Breast epithelium (tissue), 4 donors: ENCODE measurements around the gene SLC30A3. TPM values are rescaled to one million over a fixed set of nuclear protein-coding genes. Genes with fewer than 3 reads are reported as not detected.

Source experiments
- DNase-seq, 2 donors: peaks; one replicate each; pipeline ENCODE4 v3.0.0-alpha.2; 2019; ENCODE audit warnings: low spot score in 2 of 2
- H3K27ac ChIP-seq, 2 donors: fragments of 200-600 bp; sonication (generic) in 1 of 2; one replicate each; pipeline ENCODE4 v1.5.1; 2016 to 2019; ENCODE audit warnings: mild to moderate bottlenecking in 1 of 2
- H3K27me3 ChIP-seq, 2 donors: fragments of 200-600 bp; sonication (generic) in 1 of 2; one replicate each; pipeline versions ENCODE4 v1.5.1 to v1.6.0; 2017 to 2019; ENCODE audit warnings: control low read depth in 1 of 2, mild to moderate bottlenecking in 1 of 2
- H3K36me3 ChIP-seq: fragments of 200-600 bp; one replicate; pipeline ENCODE4 v1.5.1; 2019
- H3K4me1 ChIP-seq, 2 donors: fragments of 200-600 bp; sonication (generic); one replicate each; pipeline ENCODE4 v1.5.1; 2016 to 2019; ENCODE audit warnings: control low read depth in 1 of 2
- H3K4me3 ChIP-seq, 3 donors: fragments of 200-600 bp; sonication (generic); 1 replicate in 2 of 3; 2 replicates in 1 of 3; pipeline ENCODE4 v1.5.1; 2016 to 2019; ENCODE audit warnings: mild to moderate bottlenecking in 3 of 3, moderate library complexity in 2 of 3
- H3K9me3 ChIP-seq, 2 donors: fragments of 200-600 bp; sonication (generic) in 1 of 2; one replicate each; pipeline ENCODE4 v1.5.1; 2016 to 2019; ENCODE audit warnings: control low read depth in 1 of 2
- CTCF ChIP-seq, 3 donors: fragments of 450-650 bp; IDR thresholded peaks; one replicate each; pipeline ENCODE4 v1.5.1; 2016 to 2017; ENCODE audit warnings: antibody characterized with exemption in 3 of 3, mild to moderate bottlenecking in 3 of 3, moderate library complexity in 3 of 3
- POLR2A ChIP-seq: fragments of 450-650 bp; IDR thresholded peaks from one replicate; pipeline ENCODE4 v1.6.1; 2016; ENCODE audit warnings: antibody characterized with exemption, mild to moderate bottlenecking, moderate library complexity
- POLR2AphosphoS5 ChIP-seq, 3 donors: sonication (generic); formaldehyde crosslinking; IDR thresholded peaks; one replicate each; pipeline ENCODE4 v1.6.1; 2017; ENCODE audit warnings: antibody characterized with exemption in 3 of 3
- intact Hi-C: fragments of 100-400 bp; cut with DNase I; formaldehyde crosslinking; loops from one replicate; pipeline ENCODE4 v1.15.1; 2023; ENCODE audit warnings: low total_unique reads
- total RNA-seq, 3 donors: library from RNA; depleted of rRNA; stranded (reverse); fragments of >200 nt; gene quantifications; one replicate each; pipeline ENCODE4 v1.1.0, GENCODE V29; 2016

Gene SLC30A3
- total RNA-seq, 3 donors from 2014 or later: 0.33 TPM; not detected in 2

GRCh38 chr2:27264253-27264752 lies 1.5 kb upstream of the SLC30A3 start:
- peak overlapping the region; percentile 15 to 79 (median 59) for H3K4me3 ChIP-seq

GRCh38 chr2:27263287-27264252 lies 723 bp upstream of the SLC30A3 start:
- TF ChIP-seq CTCF (IDR thresholded peaks at IDR 0.05) (no peak), POLR2AphosphoS5 (IDR thresholded peaks at IDR 0.05) (no peak), POLR2A (no peak)
- no peak overlapping the region for H3K27ac ChIP-seq
- no peak for DNase-seq
- H3K4me3 ChIP-seq: peak overlapping the region; percentile 37 to 79 (median 59)
- peaks cover 16 to 23% of the 10 kb centered on the region in 2 donors for H3K4me1 ChIP-seq
- intact Hi-C loops: no loop called here
- H3K9me3 ChIP-seq: no peaks in the 10 kb centered on the region
- no peaks in the 10 kb centered on the region for H3K36me3 ChIP-seq
- H3K27me3 ChIP-seq: peaks cover 11 to 65% of the 10 kb centered on the region in 2 donors

More at GRCh38 chr2:27264253-27264752, 1.5 kb upstream of the SLC30A3 start:
- TF ChIP-seq POLR2A: no peak
- TF ChIP-seq POLR2AphosphoS5 (IDR thresholded peaks at IDR 0.05): no peak
- TF ChIP-seq CTCF (IDR thresholded peaks at IDR 0.05): no peak
- DNase-seq: no peak
- no peak overlapping the region for H3K27ac ChIP-seq
- intact Hi-C loops: no loop called here
- no peaks in the 10 kb centered on the region for H3K9me3 ChIP-seq
- H3K27me3 ChIP-seq: peaks cover 11 to 59% of the 10 kb centered on the region in 2 donors
- peaks cover 16 to 23% of the 10 kb centered on the region in 2 donors for H3K4me1 ChIP-seq
- H3K36me3 ChIP-seq: no peaks in the 10 kb centered on the region

- peaks cover 16 to 23% of the 10 kb centered on the region in 2 donors for H3K4me1 ChIP-seq
- TF ChIP-seq POLR2A (no peak), POLR2AphosphoS5 (IDR thresholded peaks at IDR 0.05) (no peak), CTCF (IDR thresholded peaks at IDR 0.05) (no peak)
- peaks cover 11 to 79% of the 10 kb centered on the region in 2 donors for H3K27me3 ChIP-seq
- H3K4me3 ChIP-seq: peak overlapping the region; percentile 37 to 79 (median 59)
- DNase-seq: no peak
- no peaks in the 10 kb centered on the region for H3K36me3 ChIP-seq
- intact Hi-C loops: no loop called here
- H3K9me3 ChIP-seq: no peaks in the 10 kb centered on the region
- no peak overlapping the region for H3K27ac ChIP-seq
Measured at GRCh38 chr2:27261926-27262298, 935 bp downstream of the SLC30A3 start.

GRCh38 chr2:27261241-27261925 lies 1.5 kb downstream of the SLC30A3 start:
- Histone ChIP-seq H3K27ac (no peak overlapping the region), H3K36me3 (no peaks in the 10 kb centered on the region), H3K9me3 (no peaks in the 10 kb centered on the region), H3K4me3 (peak overlapping the region in 2 of 3 donors; percentile 37 to 59), H3K4me1 (peaks cover 16 to 23% of the 10 kb centered on the region in 2 donors), H3K27me3 (peaks cover 11 to 84% of the 10 kb centered on the region in 2 donors)
- intact Hi-C loops: no loop called here
- TF ChIP-seq POLR2AphosphoS5 (IDR thresholded peaks at IDR 0.05) (no peak), POLR2A (no peak), CTCF (IDR thresholded peaks at IDR 0.05) (no peak)
- no peak for DNase-seq
